Measurements from ENCODE around the gene TMPRSS11A.

The TMPRSS11A gene

DNA sequence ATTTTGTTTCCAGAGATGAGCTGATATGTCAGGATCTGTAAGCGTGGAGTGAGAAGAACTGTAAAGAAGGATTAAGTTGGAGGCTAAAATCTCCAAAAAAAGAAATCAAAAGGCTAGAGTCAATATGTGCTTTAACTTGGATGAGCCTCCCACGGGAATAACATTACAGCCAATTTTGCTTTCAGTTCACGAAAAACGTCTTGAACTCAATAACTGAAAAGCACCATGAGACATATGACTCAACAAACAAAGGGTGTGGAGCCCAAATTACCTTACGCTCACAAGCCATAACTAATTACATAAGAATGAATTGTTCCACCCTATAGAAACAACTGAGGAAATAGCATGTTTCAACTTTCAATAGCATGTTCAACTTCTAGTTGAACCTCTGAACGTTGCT, 101.8 kb downstream of the TMPRSS11A start:
- peak; percentile 32 for DNase-seq

All from NCI-H1436 (cell line).